Prostate gland (tissue), 2 donors: ENCODE measurements around the gene EPHA2.

ENCODE experiments used
- CTCF ChIP-seq, 4 experiments: fragments of 200-600 bp in 2 of 4; fragments of 450-650 bp in 2 of 4; sonication (generic) in 2 of 4; IDR thresholded peaks; 1 replicate in 3 of 4; 2 replicates in 1 of 4; pipeline ENCODE4 v1.5.1; 2016 to 2019; ENCODE audit warnings: antibody characterized with exemption in 4 of 4, mild to moderate bottlenecking in 2 of 4, moderate library complexity in 2 of 4
- POLR2AphosphoS5 ChIP-seq: sonication (generic); formaldehyde crosslinking; IDR thresholded peaks from one replicate; pipeline ENCODE4 v1.6.1; 2017; ENCODE audit warnings: antibody characterized with exemption

DNA sequence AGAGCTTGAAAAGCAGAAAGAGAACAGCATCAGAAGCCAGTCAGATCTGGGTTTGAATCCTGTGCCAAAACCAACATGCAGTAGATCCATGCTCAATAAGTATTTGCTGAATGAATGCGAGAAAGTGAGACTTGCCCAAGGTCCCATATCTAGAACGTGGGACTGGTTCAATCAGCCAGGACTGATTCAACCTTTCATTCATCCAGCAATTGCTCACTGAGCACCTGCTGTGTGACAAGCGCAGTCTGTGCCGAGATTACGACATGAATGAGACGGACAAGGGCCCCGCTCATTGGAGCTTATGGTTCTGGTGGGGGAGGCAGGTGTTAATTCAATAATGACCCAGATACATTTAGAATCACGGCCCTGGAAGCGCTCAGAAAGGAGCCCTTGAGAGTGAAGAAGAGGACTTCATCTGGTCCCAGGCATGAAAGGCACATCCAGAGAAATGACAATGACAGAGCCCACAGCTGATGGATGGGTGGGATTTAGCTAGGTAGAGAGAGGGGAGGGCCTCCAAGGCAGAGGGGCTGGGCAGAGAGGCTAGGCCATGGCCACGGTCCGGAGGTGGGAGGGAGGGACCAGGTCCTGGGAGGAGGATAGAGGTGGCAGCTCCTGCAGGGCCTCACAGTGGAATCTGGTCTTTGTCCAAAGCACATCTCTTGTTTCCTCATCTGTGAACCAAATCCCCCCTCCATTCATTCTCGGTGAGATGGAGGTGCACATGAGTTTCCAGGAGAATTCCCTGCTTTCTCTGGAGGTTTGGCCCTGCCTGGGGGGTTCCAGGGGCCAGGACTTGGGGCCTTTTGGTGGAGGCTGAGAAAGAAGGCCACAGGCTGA, 78.2 kb downstream of the EPHA2 start:
- no peak for TF ChIP-seq CTCF (IDR thresholded peaks at IDR 0.05)
- no peak for TF ChIP-seq POLR2AphosphoS5
